Activated CD4-positive, alpha-beta memory T cell treated with anti-CD3 and anti-CD28 coated beads, Interleukin-2, amount 10 ng/mL, durations not matched to agents 7 days and 5 days (primary cell): ENCODE measurements around the gene COX11. TPM values are rescaled to one million over a fixed set of nuclear protein-coding genes. Genes with fewer than 3 reads are reported as not detected.

ENCODE experiments used
- CTCF ChIA-PET: fragments of 350-600 bp; sonication (Branson Sonifier 250); formaldehyde crosslinking; loops from one replicate; lab custom pipeline; 2021; ENCODE audit warnings: antibody characterized with exemption, inconsistent platforms; lab: Charles Lee
- POLR2A ChIA-PET: fragments of 350-600 bp; sonication (Branson Sonifier 250); formaldehyde crosslinking; loops from one replicate; lab custom pipeline; 2021; ENCODE audit warnings: antibody characterized with exemption; lab: Charles Lee
- DNase-seq: peaks from one replicate; pipeline ENCODE4 v3.0.0-alpha.2; 2020
- H3K27ac Mint-ChIP-seq: one replicate; pipeline ENCODE4 v1.8.0; 2021; ENCODE audit warnings: mild to moderate bottlenecking, mixed read lengths
- H3K27me3 Mint-ChIP-seq: one replicate; pipeline ENCODE4 v1.8.0; 2021; ENCODE audit warnings: mixed read lengths
- H3K36me3 Mint-ChIP-seq: one replicate; pipeline ENCODE4 v1.8.0; 2021; ENCODE audit warnings: low read depth, mixed read lengths
- H3K4me1 Mint-ChIP-seq: one replicate; pipeline ENCODE4 v1.8.0; 2021; ENCODE audit warnings: mixed read lengths
- H3K4me3 Mint-ChIP-seq: one replicate; pipeline ENCODE4 v1.8.0; 2021; ENCODE audit warnings: mild to moderate bottlenecking, mixed read lengths
- H3K9me3 Mint-ChIP-seq: one replicate; pipeline ENCODE4 v1.8.0; 2021; ENCODE audit warnings: mixed read lengths
- total RNA-seq, 2 experiments: library from RNA; stranded (reverse); gene quantifications; one replicate each; pipeline ENCODE4 v1.2.3, GENCODE V29; 2021

COX11 gene
- total RNA-seq, 2 experiments from 2014 or later: 49.1 to 50.7 TPM

DNA sequence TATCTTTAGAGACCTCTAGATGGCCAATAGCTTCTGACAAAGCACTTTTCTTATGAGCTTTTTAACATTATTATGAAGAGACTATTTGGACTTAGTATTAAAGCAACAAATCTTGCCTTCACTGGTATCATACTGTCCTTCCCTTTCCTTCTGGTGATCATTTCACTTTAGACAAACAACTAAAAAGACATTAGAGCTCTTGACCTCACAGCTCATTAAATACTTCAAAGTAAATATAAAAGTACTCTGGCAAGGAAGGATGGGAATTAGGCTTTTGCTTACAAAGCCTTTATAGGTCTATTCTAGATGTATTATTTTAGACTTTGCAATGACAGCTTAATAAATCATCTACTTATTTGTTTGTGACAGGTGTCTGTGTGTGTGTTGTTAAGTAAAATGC, 11.2 kb upstream of the COX11 start:
- ChIA-PET POLR2A (no interaction called here), CTCF (interaction anchor here (0.8 kb wide), 1 partner anchor 11 kb away, joined by 3 read pairs; the partner anchor contains the start of genes COX11 and STXBP4)
- H3K9me3 Mint-ChIP-seq: peaks cover 8% of the 10 kb centered on the region
- peaks cover 8% of the 10 kb centered on the region for H3K4me1 Mint-ChIP-seq
- H3K4me3 Mint-ChIP-seq: no peak overlapping the region
- no peak overlapping the region for H3K27ac Mint-ChIP-seq
- no peak for DNase-seq
- peaks cover 11% of the 10 kb centered on the region for H3K36me3 Mint-ChIP-seq
- H3K27me3 Mint-ChIP-seq: no peaks in the 10 kb centered on the region

DNA sequence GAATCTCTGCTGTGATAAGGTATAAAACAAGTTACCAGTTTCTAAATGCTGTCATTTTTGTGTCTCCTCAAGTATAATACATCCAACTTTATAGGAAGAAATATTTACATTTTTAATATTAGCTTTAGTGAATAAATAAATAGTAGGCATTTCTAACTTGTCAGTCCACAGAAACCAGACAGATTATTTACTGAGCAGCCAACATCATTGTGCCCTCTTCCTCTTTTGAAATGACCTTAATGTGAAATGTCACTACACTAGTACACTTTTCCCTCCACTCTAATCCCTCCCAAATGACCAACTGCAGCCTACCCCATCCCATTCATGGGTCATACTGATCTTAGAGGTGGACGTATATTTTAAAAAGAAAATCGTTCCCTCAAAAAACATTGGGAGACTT, 9.3 kb upstream of the COX11 start:
- Mint-ChIP-seq H3K4me1 (peaks cover 8% of the 10 kb centered on the region), H3K27ac (no peak overlapping the region), H3K36me3 (peaks cover 11% of the 10 kb centered on the region), H3K4me3 (no peak overlapping the region), H3K9me3 (peaks cover 8% of the 10 kb centered on the region), H3K27me3 (no peaks in the 10 kb centered on the region)
- ChIA-PET CTCF (no interaction called here), POLR2A (no interaction called here)
- DNase-seq: no peak

DNA sequence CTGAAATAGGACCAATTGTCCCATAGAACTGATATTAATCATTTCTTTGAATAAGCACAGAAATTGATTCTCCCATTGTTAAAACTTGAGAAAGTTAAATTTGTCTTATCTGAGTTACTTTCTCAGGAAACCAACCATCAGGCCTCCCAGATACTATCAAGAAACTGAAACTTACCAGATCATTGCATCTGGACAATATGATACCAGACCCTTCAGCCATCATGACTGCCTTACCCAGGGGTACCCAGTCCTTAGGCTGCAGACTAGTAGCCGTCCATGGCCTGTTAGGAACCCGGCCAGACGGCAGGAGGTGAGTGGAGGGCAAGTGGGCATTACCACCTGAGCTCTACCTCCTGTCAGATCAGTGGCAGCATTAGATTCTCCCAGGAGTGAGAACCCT, 7.9 kb upstream of the COX11 start:
- Mint-ChIP-seq H3K4me3 (no peak overlapping the region), H3K27me3 (no peaks in the 10 kb centered on the region), H3K9me3 (peaks cover 8% of the 10 kb centered on the region), H3K27ac (no peak overlapping the region), H3K36me3 (peaks cover 11% of the 10 kb centered on the region), H3K4me1 (peaks cover 8% of the 10 kb centered on the region)
- DNase-seq: no peak
- ChIA-PET CTCF (no interaction called here), POLR2A (no interaction called here)

- H3K4me3 Mint-ChIP-seq: no peak overlapping the region
- H3K36me3 Mint-ChIP-seq: peaks cover 5% of the 10 kb centered on the region
- H3K9me3 Mint-ChIP-seq: peaks cover 4% of the 10 kb centered on the region
- peaks cover 12% of the 10 kb centered on the region for H3K4me1 Mint-ChIP-seq
- no peaks in the 10 kb centered on the region for H3K27me3 Mint-ChIP-seq
- no peak overlapping the region for H3K27ac Mint-ChIP-seq
- POLR2A ChIA-PET: no interaction called here
- DNase-seq: no peak
- CTCF ChIA-PET: interaction anchor here (2.2 kb wide), 1 partner anchor 18 kb away, joined by 11 read pairs; no protein-coding TSS in a partner anchor
Observed at GRCh38 chr17:54974759-54975158, 6.3 kb upstream of the COX11 start.

- H3K27ac Mint-ChIP-seq: no peak overlapping the region
- DNase-seq: no peak
- no peaks in the 10 kb centered on the region for H3K9me3 Mint-ChIP-seq
- no peaks in the 10 kb centered on the region for H3K27me3 Mint-ChIP-seq
- H3K4me3 Mint-ChIP-seq: no peak overlapping the region
- POLR2A ChIA-PET: no interaction called here
- CTCF ChIA-PET: interaction anchor here (2.2 kb wide), 1 partner anchor 21 kb away, joined by 11 read pairs; no protein-coding TSS in a partner anchor
- no peaks in the 10 kb centered on the region for H3K36me3 Mint-ChIP-seq
- H3K4me1 Mint-ChIP-seq: peaks cover 10% of the 10 kb centered on the region
Observed at GRCh38 chr17:54972406-54973138, 4.1 kb upstream of the COX11 start.

DNA sequence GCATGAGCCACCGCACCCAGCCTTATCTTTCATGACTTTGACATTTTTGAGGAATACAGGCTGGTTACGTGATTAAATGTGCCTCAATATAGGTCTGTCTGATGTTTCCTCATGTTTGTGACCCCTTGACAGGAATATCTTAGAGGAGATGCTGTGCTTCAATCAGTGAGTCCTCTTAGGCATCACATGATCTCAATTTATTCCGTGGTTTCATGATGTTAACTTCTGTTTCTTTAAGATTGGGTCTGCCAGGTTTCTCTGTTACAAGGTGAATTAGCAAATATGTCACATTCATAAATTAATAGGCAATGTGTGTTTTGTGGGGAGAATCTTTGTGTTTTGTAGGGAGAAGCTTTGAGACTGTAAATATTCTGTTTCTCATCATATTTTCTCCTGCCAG, 3.4 kb upstream of the COX11 start:
- Mint-ChIP-seq H3K36me3 (no peaks in the 10 kb centered on the region), H3K27ac (no peak overlapping the region), H3K4me3 (no peak overlapping the region), H3K9me3 (no peaks in the 10 kb centered on the region), H3K4me1 (peaks cover 17% of the 10 kb centered on the region), H3K27me3 (no peaks in the 10 kb centered on the region)
- CTCF ChIA-PET: no interaction called here
- POLR2A ChIA-PET: no interaction called here
- DNase-seq: no peak

DNA sequence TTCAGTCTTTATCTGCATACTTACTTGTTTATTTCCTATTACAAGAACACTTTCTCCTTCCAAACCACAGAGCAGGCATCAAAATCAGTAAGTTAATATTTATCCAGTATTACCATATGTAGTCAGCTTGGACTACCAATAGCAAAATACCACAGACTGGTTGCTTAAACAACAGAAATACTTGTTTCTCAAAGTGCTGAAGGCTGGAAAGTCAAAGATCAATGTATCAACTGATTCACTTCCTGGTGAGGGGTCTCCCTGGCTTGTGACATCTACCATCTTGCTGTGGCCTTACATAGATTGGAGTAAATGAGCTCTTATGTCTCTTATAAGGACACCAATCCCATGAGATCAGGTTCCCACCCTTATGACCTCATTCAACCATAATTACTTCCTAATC, 2.7 kb upstream of the COX11 start:
- H3K4me1 Mint-ChIP-seq: peaks cover 20% of the 10 kb centered on the region
- POLR2A ChIA-PET: no interaction called here
- no peaks in the 10 kb centered on the region for H3K9me3 Mint-ChIP-seq
- H3K27me3 Mint-ChIP-seq: no peaks in the 10 kb centered on the region
- no peak overlapping the region for H3K4me3 Mint-ChIP-seq
- no peaks in the 10 kb centered on the region for H3K36me3 Mint-ChIP-seq
- no peak for DNase-seq
- CTCF ChIA-PET: interaction anchor here (1.6 kb wide), 1 partner anchor 22 kb away, joined by 5 read pairs; no protein-coding TSS in a partner anchor
- no peak overlapping the region for H3K27ac Mint-ChIP-seq

GRCh38 chr17:54969658-54970572, 1.5 kb upstream of the COX11 start:
- CTCF ChIA-PET: interaction anchor here (1.2 to 1.6 kb wide), 2 partner anchors 23 to 120 kb away, joined by 5 to 6 read pairs; no protein-coding TSS in a partner anchor
- H3K36me3 Mint-ChIP-seq: peaks cover 6% of the 10 kb centered on the region
- H3K4me1 Mint-ChIP-seq: peaks cover 28% of the 10 kb centered on the region
- POLR2A ChIA-PET: interaction anchor here (0.7 to 1.2 kb wide), 2 partner anchors 120 to 267 kb away, joined by 3 read pairs; no protein-coding TSS in a partner anchor
- H3K27me3 Mint-ChIP-seq: no peaks in the 10 kb centered on the region
- no peaks in the 10 kb centered on the region for H3K9me3 Mint-ChIP-seq
- no peak overlapping the region for H3K27ac Mint-ChIP-seq
- H3K4me3 Mint-ChIP-seq: no peak overlapping the region
- no peak for DNase-seq

DNA sequence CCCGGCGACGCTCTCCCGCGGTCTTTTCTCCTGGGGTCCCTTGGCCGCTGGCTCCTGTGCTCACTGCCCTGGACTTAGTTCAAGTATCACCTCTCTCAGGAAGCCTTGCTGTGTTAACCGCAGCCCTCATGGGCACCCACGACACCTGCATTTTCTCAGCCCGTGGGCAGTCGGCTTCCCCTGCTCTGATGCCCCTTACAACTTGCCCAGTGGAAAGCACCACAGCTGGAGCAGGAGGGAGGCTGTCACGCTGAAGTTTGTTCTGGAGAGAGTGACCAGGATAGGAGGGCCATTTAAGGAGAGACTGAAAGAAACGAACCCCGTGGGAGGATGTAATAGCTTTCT, 506 bp upstream of the COX11 start:
- no peaks in the 10 kb centered on the region for H3K27me3 Mint-ChIP-seq

DNA sequence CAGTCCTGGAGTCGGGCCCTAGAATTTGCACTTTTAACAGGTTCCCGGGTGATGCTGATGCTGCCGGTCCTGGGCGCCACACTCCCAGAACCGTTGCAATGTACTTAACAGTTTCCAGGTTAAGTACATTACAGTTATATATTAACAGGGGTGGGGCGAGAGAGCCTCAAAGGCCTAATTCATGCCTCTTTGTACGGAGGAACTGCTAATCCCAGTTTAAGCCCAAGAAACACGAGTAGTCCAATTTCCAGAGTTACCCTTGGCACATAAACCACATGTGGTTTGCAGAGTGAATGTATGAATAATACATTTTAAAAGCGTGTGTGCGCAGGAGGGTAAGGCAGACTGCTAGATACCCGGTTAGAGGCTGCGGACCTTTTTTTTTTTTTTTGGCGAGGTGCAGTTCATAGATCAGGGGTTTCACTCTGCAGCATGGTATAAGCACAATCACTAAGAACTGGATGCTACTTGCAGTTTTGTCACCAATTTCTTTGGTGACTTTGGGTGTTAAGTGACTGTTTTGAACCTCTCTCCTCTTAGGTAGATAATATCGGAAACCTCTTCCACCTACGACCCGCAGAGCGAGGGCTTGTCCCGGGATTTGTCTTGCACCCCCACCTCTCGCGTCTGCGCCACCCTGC, 713 bp downstream of the COX11 start:
- Mint-ChIP-seq H3K9me3 (no peaks in the 10 kb centered on the region), H3K4me1 (peaks cover 28% of the 10 kb centered on the region), H3K4me3 (no peak overlapping the region), H3K27ac (no peak overlapping the region), H3K36me3 (peaks cover 14% of the 10 kb centered on the region), H3K27me3 (no peaks in the 10 kb centered on the region)
- ChIA-PET CTCF (no interaction called here), POLR2A (interaction anchor here (1.5 to 1.6 kb wide), 2 partner anchors 26 to 453 kb away, joined by 5 to 6 read pairs; partner anchors contain the start of gene MMD)
- DNase-seq: no peak

More for the DNA sequence above, 506 bp upstream of the COX11 start:
- H3K27ac Mint-ChIP-seq: no peak overlapping the region
- no peak for DNase-seq
- H3K36me3 Mint-ChIP-seq: peaks cover 11% of the 10 kb centered on the region
- CTCF ChIA-PET: interaction anchor here (1.2 kb wide), 1 partner anchor 121 kb away, joined by 6 read pairs; no protein-coding TSS in a partner anchor
- H3K4me3 Mint-ChIP-seq: no peak overlapping the region
- POLR2A ChIA-PET: interaction anchor here (0.7 to 1.5 kb wide), 3 partner anchors 121 to 452 kb away, joined by 3 to 6 read pairs (median 3); partner anchors contain the start of gene MMD
- H3K9me3 Mint-ChIP-seq: no peaks in the 10 kb centered on the region
- H3K4me1 Mint-ChIP-seq: peaks cover 28% of the 10 kb centered on the region

DNA sequence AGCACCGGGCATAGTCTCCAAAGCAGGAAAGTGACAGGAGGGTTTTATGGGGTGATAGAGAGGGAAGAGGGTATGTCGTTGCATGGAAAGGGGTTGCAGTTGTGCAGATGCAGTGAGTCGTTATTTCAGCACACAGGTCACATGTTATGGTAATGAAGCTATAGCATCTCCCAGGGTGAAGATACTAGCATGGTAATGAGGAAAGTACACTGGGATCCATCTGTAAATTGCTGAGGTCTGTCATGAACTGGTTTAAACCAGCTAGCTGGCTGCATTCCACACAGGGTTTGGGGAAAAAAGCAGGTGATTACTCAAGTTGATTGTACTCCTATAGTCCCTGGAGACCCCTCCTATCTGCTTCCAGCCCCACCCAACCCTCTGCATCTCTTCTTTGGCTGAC, 11.7 kb downstream of the COX11 start:
- ChIA-PET POLR2A (no interaction called here), CTCF (no interaction called here)
- Mint-ChIP-seq H3K27ac (no peak overlapping the region), H3K27me3 (no peaks in the 10 kb centered on the region), H3K4me3 (no peak overlapping the region), H3K9me3 (no peaks in the 10 kb centered on the region), H3K36me3 (peaks cover 25% of the 10 kb centered on the region), H3K4me1 (no peaks in the 10 kb centered on the region)
- DNase-seq: no peak

- peaks cover 4% of the 10 kb centered on the region for H3K27me3 Mint-ChIP-seq
- H3K4me3 Mint-ChIP-seq: no peak overlapping the region
- peaks cover 4% of the 10 kb centered on the region for H3K4me1 Mint-ChIP-seq
- no peak for DNase-seq
- POLR2A ChIA-PET: interaction anchor here (0.6 kb wide), 1 partner anchor 8 kb away, joined by 3 read pairs; no protein-coding TSS in a partner anchor
- H3K27ac Mint-ChIP-seq: no peak overlapping the region
- H3K36me3 Mint-ChIP-seq: no peaks in the 10 kb centered on the region
- CTCF ChIA-PET: no interaction called here
- H3K9me3 Mint-ChIP-seq: no peaks in the 10 kb centered on the region
Observed at GRCh38 chr17:54951286-54951685, 17.2 kb downstream of the COX11 start.
